Measurements from ENCODE around the gene BACH1. TPM values are rescaled to one million over a fixed set of nuclear protein-coding genes. Genes with fewer than 3 reads are reported as not detected.

Gene BACH1
- total RNA-seq, 1 donor from 2014 or later: 93.8 TPM

GRCh38 chr21:29330797-29331196, 32.1 kb downstream of the BACH1 start:
- no peak for DNase-seq (ENCODE audit: extremely low spot score, unreplicated experiment)
- Mint-ChIP-seq H3K9me3 (ENCODE audit: unreplicated experiment) (no peaks in the 10 kb centered on the region), H3K27ac (ENCODE audit: unreplicated experiment) (no peak overlapping the region), H3K4me3 (ENCODE audit: unreplicated experiment) (no peak overlapping the region), H3K36me3 (ENCODE audit: unreplicated experiment) (peaks cover 43% of the 10 kb centered on the region), H3K27me3 (ENCODE audit: unreplicated experiment) (no peaks in the 10 kb centered on the region), H3K4me1 (ENCODE audit: unreplicated experiment) (peaks cover 33% of the 10 kb centered on the region)
- no peak for TF ChIP-seq CTCF (IDR thresholded peaks at IDR 0.05)

GRCh38 chr21:29332461-29333362, 34.0 kb downstream of the BACH1 start:
- H3K4me3 Mint-ChIP-seq (ENCODE audit: unreplicated experiment): no peak overlapping the region
- no peak for DNase-seq (ENCODE audit: extremely low spot score, unreplicated experiment)
- H3K9me3 Mint-ChIP-seq (ENCODE audit: unreplicated experiment): no peaks in the 10 kb centered on the region
- H3K27me3 Mint-ChIP-seq (ENCODE audit: unreplicated experiment): no peaks in the 10 kb centered on the region
- H3K27ac Mint-ChIP-seq (ENCODE audit: unreplicated experiment): peak overlapping the region; percentile 27
- peaks cover 31% of the 10 kb centered on the region for H3K36me3 Mint-ChIP-seq (ENCODE audit: unreplicated experiment)
- H3K4me1 Mint-ChIP-seq (ENCODE audit: unreplicated experiment): peaks cover 46% of the 10 kb centered on the region
- no peak for TF ChIP-seq CTCF (IDR thresholded peaks at IDR 0.05)

- H3K27me3 Mint-ChIP-seq (ENCODE audit: unreplicated experiment): no peaks in the 10 kb centered on the region
- no peak for DNase-seq (ENCODE audit: extremely low spot score, unreplicated experiment)
- TF ChIP-seq CTCF (IDR thresholded peaks at IDR 0.05): no peak
- no peaks in the 10 kb centered on the region for H3K9me3 Mint-ChIP-seq (ENCODE audit: unreplicated experiment)
- peaks cover 31% of the 10 kb centered on the region for H3K36me3 Mint-ChIP-seq (ENCODE audit: unreplicated experiment)
- H3K4me3 Mint-ChIP-seq (ENCODE audit: unreplicated experiment): no peak overlapping the region
- peaks cover 46% of the 10 kb centered on the region for H3K4me1 Mint-ChIP-seq (ENCODE audit: unreplicated experiment)
- peak overlapping the region; percentile 20 for H3K27ac Mint-ChIP-seq (ENCODE audit: unreplicated experiment)
Measured at GRCh38 chr21:29333406-29333805, 34.7 kb downstream of the BACH1 start.

GRCh38 chr21:29334717-29335428, 36.2 kb downstream of the BACH1 start:
- H3K9me3 Mint-ChIP-seq (ENCODE audit: unreplicated experiment): no peaks in the 10 kb centered on the region
- H3K27ac Mint-ChIP-seq (ENCODE audit: unreplicated experiment): no peak overlapping the region
- peaks cover 30% of the 10 kb centered on the region for H3K36me3 Mint-ChIP-seq (ENCODE audit: unreplicated experiment)
- H3K4me1 Mint-ChIP-seq (ENCODE audit: unreplicated experiment): peaks cover 52% of the 10 kb centered on the region
- no peak overlapping the region for H3K4me3 Mint-ChIP-seq (ENCODE audit: unreplicated experiment)
- no peak for DNase-seq (ENCODE audit: extremely low spot score, unreplicated experiment)
- no peaks in the 10 kb centered on the region for H3K27me3 Mint-ChIP-seq (ENCODE audit: unreplicated experiment)
- TF ChIP-seq CTCF (IDR thresholded peaks at IDR 0.05): no peak

- TF ChIP-seq CTCF (IDR thresholded peaks at IDR 0.05): no peak
- Mint-ChIP-seq H3K4me1 (ENCODE audit: unreplicated experiment) (peaks cover 61% of the 10 kb centered on the region), H3K27me3 (ENCODE audit: unreplicated experiment) (no peaks in the 10 kb centered on the region), H3K9me3 (ENCODE audit: unreplicated experiment) (no peaks in the 10 kb centered on the region), H3K4me3 (ENCODE audit: unreplicated experiment) (no peak overlapping the region), H3K36me3 (ENCODE audit: unreplicated experiment) (peaks cover 30% of the 10 kb centered on the region), H3K27ac (ENCODE audit: unreplicated experiment) (peak overlapping the region; percentile 27)
- no peak for DNase-seq (ENCODE audit: extremely low spot score, unreplicated experiment)
Measured at GRCh38 chr21:29335720-29336119, 37.0 kb downstream of the BACH1 start.

Measured in osteocyte (in vitro differentiated cells).